GM21529 (cell line): ENCODE data around the gene RNF168.
"Not testable (repeated sequence)": the region's sequence is repeated elsewhere in the genome, so short reads cannot be mapped to it uniquely, and the experiment has no call there.

Source experiments
- ATAC-seq: cut with Tn5 transposase; IDR thresholded peaks from one replicate; pipeline ENCODE4 v1.9.1; 2021; ENCODE audit not compliant: unreplicated experiment

RNF168 gene

DNA sequence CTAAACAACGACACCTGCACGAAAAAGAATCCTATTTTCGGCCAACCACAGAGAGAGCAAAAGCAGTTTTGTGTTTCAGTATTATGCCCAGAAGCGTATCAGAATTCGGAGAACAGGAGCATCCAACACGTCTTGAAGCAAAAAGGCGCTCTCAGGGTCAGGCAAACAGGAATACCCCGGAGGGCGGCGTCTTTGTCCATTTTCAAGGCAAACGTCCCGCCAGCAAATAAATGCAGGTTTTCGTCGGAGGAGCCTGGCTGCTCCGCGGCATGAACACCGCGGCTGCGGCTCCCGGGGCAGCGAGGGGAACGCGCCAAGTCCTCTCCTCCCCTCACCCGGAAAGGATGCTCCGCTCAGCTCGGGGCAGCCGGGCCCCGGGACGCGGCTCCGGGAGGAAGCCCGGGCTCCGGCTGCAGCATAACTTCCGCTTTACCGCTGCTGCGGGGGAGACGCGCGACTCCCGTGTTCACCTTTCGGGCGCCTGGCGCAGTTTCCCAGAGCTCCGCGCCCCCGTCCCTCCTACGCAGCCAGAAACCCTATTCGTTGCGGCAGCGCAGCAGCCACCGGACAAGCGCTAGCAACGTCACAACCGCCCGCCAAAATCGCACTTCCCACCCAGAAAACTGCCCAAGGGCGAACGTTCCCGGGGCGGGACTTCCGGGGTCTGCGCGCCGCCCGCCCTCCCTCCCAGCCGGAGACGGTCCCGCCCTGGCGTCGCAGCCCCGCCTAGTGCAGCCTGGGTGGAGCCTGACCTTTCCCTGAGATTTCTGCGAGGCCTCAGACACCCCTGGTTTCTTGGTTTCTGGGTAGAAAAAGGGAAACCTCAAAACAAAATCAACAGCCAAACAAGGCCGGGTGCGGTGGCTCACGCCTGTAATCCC lies at the start of gene RNF168:
Gene RNF168, minus strand, starts transcription at position 573 of the 881 bp plus-strand sequence. CDS start 595 bp downstream, outside the sequence.
- ATAC-seq, result peak; percentile 80

DNA sequence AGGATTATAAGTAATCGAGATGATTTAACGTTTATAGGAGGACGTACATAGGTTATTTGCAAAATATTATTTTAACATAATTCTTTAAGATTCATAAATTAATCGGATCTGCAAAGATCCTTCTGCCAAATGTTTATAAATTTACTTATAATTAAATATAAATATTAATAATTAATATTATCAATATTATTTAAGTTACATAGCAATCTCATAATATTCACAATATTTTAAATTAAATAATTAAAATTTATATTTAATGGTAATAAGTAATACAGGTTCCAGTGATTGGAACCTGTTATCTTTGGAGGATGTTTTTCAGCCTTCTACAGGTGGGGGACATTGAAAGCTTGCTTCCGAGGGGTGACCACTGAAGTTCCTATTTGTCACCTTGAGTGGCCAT lies 48.7 kb upstream of the RNF168 start:
- no peak for ATAC-seq

- ATAC-seq, result not testable (repeated sequence)
Observed at GRCh38 chr3:196550172-196550571, 46.6 kb upstream of the RNF168 start.

DNA sequence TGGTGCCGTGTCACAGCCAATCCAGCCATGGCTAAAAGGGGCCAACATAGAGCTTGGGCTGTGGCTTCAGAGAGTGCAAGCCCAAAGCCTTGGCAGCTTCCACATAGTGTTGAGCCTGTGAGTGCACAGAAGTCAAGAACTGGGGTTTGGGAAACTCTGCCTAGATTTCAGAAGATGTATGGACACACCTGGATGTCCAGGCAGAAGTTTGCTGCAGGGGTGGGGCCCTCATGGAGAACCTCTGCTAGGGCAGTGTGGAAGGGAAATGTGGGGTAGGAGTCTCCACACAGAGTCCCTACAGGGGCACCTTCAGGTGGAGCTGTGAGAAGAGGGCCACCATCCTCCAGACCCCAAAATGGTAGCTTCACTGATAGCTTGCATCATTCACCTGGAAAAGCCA lies 45.7 kb upstream of the RNF168 start:
- ATAC-seq, result not testable (repeated sequence)

DNA sequence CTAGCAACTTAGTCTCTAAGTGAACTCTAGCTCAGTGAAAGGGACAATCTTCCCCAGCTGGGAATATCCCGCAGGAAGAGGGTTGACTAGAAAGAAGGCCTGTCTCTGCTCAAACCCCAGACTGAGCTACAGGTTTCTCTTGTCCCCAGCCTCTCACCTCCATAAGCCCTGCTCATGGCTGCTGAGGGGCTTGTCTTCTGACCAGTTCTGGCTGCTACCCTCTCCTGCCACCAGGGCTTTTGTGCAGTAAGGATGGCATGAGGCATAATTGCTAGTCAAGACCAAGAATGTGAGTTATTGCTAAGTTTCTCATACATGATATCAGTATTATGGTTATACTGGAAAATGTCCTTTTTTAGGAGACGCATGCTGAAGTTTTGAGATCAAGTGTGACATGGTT lies 43.5 kb upstream of the RNF168 start:
- ATAC-seq, result no peak

- no peak for ATAC-seq
Observed at GRCh38 chr3:196546537-196546936, 43.0 kb upstream of the RNF168 start.

DNA sequence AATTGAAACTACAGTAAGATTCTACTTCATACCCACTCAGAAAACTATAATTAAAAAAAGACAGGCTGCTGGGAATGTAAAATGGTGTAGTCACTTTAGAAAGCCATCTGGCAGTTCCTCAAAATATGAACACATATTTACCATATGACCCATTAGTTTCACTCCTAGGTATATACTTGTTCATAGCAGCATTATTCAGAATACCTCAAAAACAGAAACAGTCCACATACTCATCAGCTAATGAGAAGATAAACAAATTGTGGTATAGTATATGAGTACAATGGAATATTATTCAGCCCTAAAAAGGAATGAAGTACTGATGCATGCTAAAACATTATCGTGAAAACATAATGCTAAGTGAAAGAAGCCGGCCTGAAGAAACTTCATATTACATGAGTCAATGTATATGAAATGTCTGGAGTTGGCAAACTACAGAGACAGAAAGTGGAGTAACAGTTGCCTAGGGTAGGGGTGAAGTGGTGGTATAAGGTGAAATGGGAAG lies 41.0 kb upstream of the RNF168 start:
- no peak for ATAC-seq

DNA sequence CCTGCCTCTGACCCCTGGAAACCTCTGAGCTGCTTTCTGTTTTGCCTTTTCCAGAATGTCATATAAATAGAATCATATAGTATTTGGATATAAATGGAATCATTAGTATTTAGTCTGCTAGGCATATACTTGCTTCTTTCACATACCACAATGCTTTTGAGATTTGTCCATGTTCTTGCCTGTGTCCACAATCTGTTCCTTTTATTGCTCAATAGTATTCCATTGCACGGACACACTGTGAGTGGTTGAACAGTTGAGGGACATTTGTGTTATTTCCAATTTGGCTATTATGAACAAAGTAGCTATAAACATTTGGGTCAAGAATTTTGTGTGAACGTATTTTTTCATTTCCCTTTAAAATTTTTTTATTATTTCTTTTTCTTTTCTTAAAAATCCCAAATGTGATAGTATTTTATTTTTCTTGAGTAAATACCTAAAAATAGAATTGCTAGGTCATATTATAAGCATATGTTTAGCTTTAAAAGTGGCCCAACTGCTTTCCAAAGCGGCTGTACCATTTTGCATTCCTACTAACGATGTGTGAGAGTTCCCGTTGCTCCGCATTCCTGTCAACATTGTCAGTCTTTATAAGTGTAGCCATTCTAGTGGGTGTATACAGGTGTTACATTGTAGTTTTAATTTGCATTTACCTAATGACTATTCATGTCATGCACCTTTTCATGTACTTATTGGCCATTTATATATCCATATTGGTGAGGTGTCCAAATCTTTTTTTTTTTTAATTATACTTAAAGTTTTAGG lies 38.3 kb upstream of the RNF168 start:
- ATAC-seq, result no peak

- no peak for ATAC-seq
Observed at GRCh38 chr3:196537319-196537984, 33.9 kb upstream of the RNF168 start.

- no peak for ATAC-seq
Observed at GRCh38 chr3:196533260-196533681, 29.7 kb upstream of the RNF168 start.

GRCh38 chr3:196531418-196531817 lies 27.9 kb upstream of the RNF168 start:
- no peak for ATAC-seq

GRCh38 chr3:196528639-196529233 lies 25.2 kb upstream of the RNF168 start:
- peak; percentile 69 for ATAC-seq

GRCh38 chr3:196525141-196525540 lies 21.6 kb upstream of the RNF168 start:
- no peak for ATAC-seq

- ATAC-seq, result no peak
Observed at GRCh38 chr3:196524527-196524926, 21.0 kb upstream of the RNF168 start.

DNA sequence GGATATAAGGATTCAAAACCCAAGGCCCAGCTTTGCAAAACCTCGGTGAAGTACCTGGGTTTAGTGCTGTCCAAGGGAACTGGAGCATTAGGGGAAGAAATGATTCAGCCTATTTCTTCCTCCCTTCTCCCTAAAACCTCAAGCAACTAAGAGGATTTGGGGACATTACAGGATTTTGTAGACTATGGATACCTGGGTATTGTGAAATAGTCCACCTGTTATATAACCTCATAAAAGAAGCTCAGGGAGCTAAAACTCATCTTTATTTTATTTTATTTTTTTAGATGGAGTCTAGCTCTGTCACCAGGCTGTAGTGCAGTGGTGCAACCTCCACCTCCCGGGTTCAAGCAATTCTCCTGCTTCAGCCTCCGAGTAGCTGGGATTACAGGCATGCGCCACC lies 20.3 kb upstream of the RNF168 start:
- ATAC-seq, result no peak

DNA sequence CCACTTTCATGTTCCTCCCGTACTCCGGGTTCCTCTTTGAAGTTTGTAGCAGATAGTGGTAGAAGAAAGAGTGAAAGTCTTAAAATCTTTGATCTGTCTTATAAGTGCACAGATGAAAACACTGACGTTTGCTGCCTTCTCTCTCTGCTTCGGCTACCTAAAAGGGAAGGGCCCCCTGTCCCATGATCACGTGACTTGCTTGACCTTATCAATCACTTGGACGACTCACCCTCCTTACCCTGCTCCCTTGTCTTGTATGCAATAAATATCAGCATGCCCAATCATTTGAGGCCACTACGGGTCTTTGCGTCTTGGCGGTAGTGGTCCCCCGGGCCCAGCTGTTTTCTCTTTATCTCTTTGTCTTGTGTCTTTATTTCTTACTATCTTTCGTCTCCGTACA lies 17.7 kb upstream of the RNF168 start:
- not testable (repeated sequence) for ATAC-seq

- ATAC-seq, result no peak
Observed at GRCh38 chr3:196519718-196520082, 16.1 kb upstream of the RNF168 start.

DNA sequence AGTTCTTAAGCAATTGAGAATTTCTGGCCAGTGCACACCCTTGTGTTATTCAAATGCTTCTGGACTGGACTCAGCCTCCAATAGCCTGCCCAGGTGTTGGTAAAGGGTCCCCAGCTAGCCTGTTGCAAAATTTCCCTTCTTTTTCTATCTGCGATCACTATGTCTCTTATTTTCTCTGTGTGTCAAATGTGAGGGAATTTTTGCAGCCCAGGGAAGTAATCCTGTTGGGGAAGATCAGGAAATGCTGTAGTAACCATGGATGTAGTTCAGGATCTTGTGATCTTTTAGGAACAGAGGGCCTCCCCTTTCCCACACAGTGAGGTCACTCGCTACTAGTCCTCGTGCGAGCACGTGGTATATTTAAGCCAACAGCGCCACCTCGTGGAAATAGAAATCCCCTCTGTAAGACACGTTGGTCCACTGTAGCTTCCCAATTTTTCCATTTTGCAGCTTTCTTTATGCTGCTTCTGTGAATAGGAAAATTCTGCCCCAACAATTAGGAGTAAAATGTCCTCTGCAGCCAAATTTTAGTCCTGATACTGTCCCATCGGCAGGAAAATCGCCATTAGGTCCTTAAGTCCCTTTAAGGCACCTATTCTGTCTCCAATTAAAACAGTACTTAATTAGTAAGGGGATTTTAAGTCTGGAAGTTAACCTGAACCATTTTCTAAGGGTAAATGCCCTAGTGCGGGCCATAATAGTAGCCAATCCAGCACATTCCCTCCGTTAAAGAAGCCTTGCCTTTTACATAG lies 15.6 kb upstream of the RNF168 start:
- no peak for ATAC-seq

DNA sequence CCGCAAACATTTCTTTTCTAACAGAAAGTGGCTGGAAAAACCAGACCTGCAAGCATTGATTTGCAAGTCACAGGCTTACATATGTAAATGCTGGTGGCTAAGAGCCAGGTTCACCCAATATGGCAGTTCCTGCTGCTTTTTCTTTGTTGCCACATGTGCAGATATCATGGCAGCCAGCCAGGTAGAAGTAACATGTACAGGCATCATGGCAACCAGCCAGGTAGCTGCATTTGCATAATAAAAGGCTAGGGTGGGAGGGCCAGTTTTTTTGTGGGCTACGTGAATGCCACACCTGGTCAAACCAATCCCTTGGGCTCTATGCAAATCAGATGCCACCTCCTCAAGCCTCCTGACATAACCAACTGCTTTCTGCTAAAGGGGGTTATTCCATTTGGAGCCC lies 14.4 kb upstream of the RNF168 start:
- ATAC-seq, result no peak

DNA sequence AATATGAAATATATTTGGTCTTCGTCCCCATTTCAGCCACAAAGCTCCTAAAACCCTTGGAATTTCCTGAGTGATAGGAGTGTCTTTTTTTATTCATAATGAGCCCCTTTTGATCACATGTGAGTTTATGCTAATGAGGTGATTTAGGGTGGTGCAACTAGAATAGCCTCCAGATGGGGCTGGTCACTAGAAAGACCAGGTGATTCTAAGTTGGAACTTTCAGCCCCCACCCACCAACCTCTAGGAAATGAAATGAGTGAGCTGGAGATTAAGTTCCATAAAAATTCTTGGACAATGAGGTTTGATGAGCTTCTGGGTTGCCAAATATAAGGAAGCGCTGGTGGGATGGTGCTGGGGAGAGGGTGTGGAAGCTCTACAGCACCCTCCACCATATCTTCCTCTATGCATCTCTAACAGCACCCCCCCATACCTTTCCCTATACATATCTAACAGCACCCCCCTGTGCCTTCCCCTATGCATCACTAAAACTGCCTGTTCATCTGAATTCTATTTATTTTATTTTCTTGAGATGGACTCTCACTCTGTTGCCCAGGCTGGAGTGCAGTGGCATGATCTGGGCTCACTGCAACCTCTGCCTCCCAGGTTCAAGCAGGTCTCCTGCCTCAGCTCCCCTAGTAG lies 13.7 kb upstream of the RNF168 start:
- no peak for ATAC-seq
